Neural progenitor cell (in vitro differentiated cells): Measurements from ENCODE around the gene GIGYF2.

Experiments used
- CTCF ChIP-seq: fragments of 200-600 bp; sonication (generic); IDR thresholded peaks from 2 replicates; pipeline ENCODE4 v1.5.1; 2017; ENCODE audit warnings: antibody characterized with exemption, mild to moderate bottlenecking
- EZH2 ChIP-seq: fragments of 200-600 bp; sonication (generic); IDR thresholded peaks from 2 replicates; pipeline ENCODE4 v1.6.1; 2017; ENCODE audit warnings: antibody characterized with exemption, mild to moderate bottlenecking, moderate library complexity
- EZH2phosphoT487 ChIP-seq: fragments of 200-600 bp; sonication (generic); IDR thresholded peaks from 2 replicates; pipeline ENCODE4 v1.6.1; 2017; ENCODE audit warnings: antibody characterized with exemption

GRCh38 chr2:232689152-232689910, 7.8 kb upstream of the GIGYF2 start:
- TF ChIP-seq CTCF (no peak), EZH2 (no peak), EZH2phosphoT487 (no peak)
